Measurements from ENCODE around the gene FADS2. TPM values are rescaled to one million over a fixed set of nuclear protein-coding genes. Genes with fewer than 3 reads are reported as not detected.

FADS2 gene
- total RNA-seq, 1 experiment from 2014 or later = 36.3 TPM

DNA sequence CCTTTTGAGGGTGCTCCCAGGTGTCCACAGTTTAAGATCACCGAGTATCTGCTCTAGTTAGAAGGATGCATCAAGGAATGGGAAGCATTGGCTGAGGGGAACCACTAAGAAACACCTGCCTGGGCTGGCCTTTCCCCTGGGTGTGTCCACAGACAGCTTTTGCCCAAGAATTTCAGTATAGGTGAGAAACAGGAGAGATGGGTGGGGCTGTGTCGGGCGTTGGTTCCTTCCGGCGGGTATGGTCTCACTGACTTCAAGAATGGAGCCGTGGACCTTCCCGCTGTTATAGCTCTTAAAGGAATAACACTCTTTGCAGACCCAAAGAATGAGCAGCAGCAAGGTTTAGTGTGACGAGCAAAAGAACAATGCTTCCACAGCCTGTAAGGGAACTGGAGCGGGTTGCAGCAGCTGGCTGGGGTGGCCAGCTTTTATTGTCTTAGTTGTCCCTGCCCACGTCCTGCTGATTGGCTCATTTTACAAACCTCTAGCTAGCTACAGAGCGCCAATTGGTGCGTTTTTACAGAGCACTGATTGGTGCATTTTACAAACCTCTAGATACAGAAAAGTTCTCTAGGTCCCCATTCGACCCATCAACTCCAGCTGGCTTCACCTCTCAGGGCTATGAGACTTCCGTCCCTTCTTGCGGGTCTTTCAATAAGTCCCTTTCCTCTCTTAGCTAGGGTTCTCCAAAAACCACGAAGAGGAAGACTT is 13.7 kb upstream of the FADS2 start:
- H3K36me3 ChIP-seq (ENCODE audit: control insufficient read depth, insufficient read depth, low read length) = peaks cover 9% of the 10 kb centered on the region
- peak overlapping the region; percentile 90 for H3K27ac Mint-ChIP-seq (ENCODE audit: unreplicated experiment)
- peak overlapping the region; percentile 19 for H3K4me3 ChIP-seq (ENCODE audit: low read depth, low read length)
- no peaks in the 10 kb centered on the region for H3K9me3 Mint-ChIP-seq (ENCODE audit: unreplicated experiment)
- intact Hi-C loops (cut with micrococcal nuclease; ENCODE audit: unreplicated experiment) = no loop called here
- no peaks in the 10 kb centered on the region for H3K9me3 ChIP-seq
- peaks cover 18% of the 10 kb centered on the region for H3K4me1 Mint-ChIP-seq (ENCODE audit: low read depth, unreplicated experiment)
- no peak for TF ChIP-seq CTCF (IDR thresholded peaks at IDR 0.05; ENCODE audit: insufficient read depth in 1 of 2, low read depth in 1 of 2, low read length in 1 of 2, severe bottlenecking in 1 of 2, unreplicated experiment in 1 of 2)
- CTCF ChIA-PET = interaction anchor here (0.6 to 4.6 kb wide), 19 partner anchors 14 to 672 kb away, joined by 3 to 57 read pairs (median 8); partner anchors contain the start of genes FADS2 and FEN1
- peaks cover 16% of the 10 kb centered on the region for H3K4me1 ChIP-seq
- TSS peak; percentile 26 for BruUV-seq (replicated peaks)
- H3K27me3 ChIP-seq (replicated peaks; ENCODE audit: control insufficient read depth, insufficient read depth, low read length) = no peaks in the 10 kb centered on the region
- peak overlapping the region; percentile 81 for H3K4me3 Mint-ChIP-seq (ENCODE audit: unreplicated experiment)
- H3K36me3 Mint-ChIP-seq (ENCODE audit: insufficient read depth, unreplicated experiment) = peaks cover 74% of the 10 kb centered on the region
- DNase-seq = peak; percentile 46 to 57
- H3K27me3 Mint-ChIP-seq (ENCODE audit: insufficient read depth, unreplicated experiment) = no peaks in the 10 kb centered on the region
- POLR2A ChIA-PET = interaction anchor here (0.6 to 3.8 kb wide), 18 partner anchors 8 to 309 kb away, joined by 3 to 60 read pairs (median 6); partner anchors contain the start of genes FADS2, FEN1, FTH1 and INCENP

GRCh38 chr11:61814958-61815789 is 12.9 kb upstream of the FADS2 start:
- H3K27me3 Mint-ChIP-seq (ENCODE audit: insufficient read depth, unreplicated experiment) = no peaks in the 10 kb centered on the region
- TF ChIP-seq CTCF (IDR thresholded peaks at IDR 0.05; ENCODE audit: insufficient read depth in 1 of 2, low read depth in 1 of 2, low read length in 1 of 2, severe bottlenecking in 1 of 2, unreplicated experiment in 1 of 2) = no peak
- Histone ChIP-seq H3K9me3 (no peaks in the 10 kb centered on the region), H3K27me3 (replicated peaks; ENCODE audit: control insufficient read depth, insufficient read depth, low read length) (no peaks in the 10 kb centered on the region), H3K4me3 (ENCODE audit: low read depth, low read length) (peak overlapping the region; percentile 85), H3K36me3 (ENCODE audit: control insufficient read depth, insufficient read depth, low read length) (peaks cover 9% of the 10 kb centered on the region), H3K4me1 (peaks cover 16% of the 10 kb centered on the region)
- TSS peak; percentile 68 for BruUV-seq (replicated peaks)
- H3K36me3 Mint-ChIP-seq (ENCODE audit: insufficient read depth, unreplicated experiment) = peaks cover 67% of the 10 kb centered on the region
- intact Hi-C loops (cut with micrococcal nuclease; ENCODE audit: unreplicated experiment) = loop anchor here (1.0 to 5.0 kb wide), 3 partner anchors 18 to 152 kb away; partner anchors contain the start of gene FTH1
- H3K27ac Mint-ChIP-seq (ENCODE audit: unreplicated experiment) = peak overlapping the region; percentile 90
- H3K9me3 Mint-ChIP-seq (ENCODE audit: unreplicated experiment) = no peaks in the 10 kb centered on the region
- peak; percentile 99 for DNase-seq
- POLR2A ChIA-PET = interaction anchor here (0.7 to 3.8 kb wide), 19 partner anchors 8 to 308 kb away, joined by 3 to 60 read pairs (median 5); partner anchors contain the start of genes FADS2, FEN1, FTH1 and INCENP
- CTCF ChIA-PET = interaction anchor here (0.6 to 4.6 kb wide), 20 partner anchors 13 to 671 kb away, joined by 3 to 57 read pairs (median 8); partner anchors contain the start of genes FADS2 and FEN1
- peaks cover 18% of the 10 kb centered on the region for H3K4me1 Mint-ChIP-seq (ENCODE audit: low read depth, unreplicated experiment)
- peak overlapping the region; percentile 81 for H3K4me3 Mint-ChIP-seq (ENCODE audit: unreplicated experiment)

All from Caco-2 (cell line).